Spleen (tissue), 7 donors: ENCODE results near the gene DLG2.

Source experiments
- CTCF ChIP-seq, 11 experiments: fragments of 200-600 bp in 7 of 11; fragments of 450-650 bp in 4 of 11; sonication (generic) in 4 of 11; IDR thresholded peaks in 8 of 11; conservative IDR thresholded peaks in 3 of 11; 1 replicate in 7 of 11; 2 replicates in 4 of 11; pipeline versions ENCODE4 v1.4.0 to v1.8.0; 2016 to 2021; ENCODE audit warnings: antibody characterized with exemption in 11 of 11, inconsistent platforms in 4 of 11, mild to moderate bottlenecking in 1 of 11
- POLR2A ChIP-seq, 3 donors: fragments of 450-650 bp; IDR thresholded peaks; one replicate each; pipeline ENCODE4 v1.5.1; 2017; ENCODE audit warnings: antibody characterized with exemption in 3 of 3, mild to moderate bottlenecking in 1 of 3
- POLR2AphosphoS5 ChIP-seq, 3 donors: sonication (generic); formaldehyde crosslinking; IDR thresholded peaks; one replicate each; pipeline ENCODE4 v1.5.1; 2017; ENCODE audit warnings: antibody characterized with exemption in 3 of 3
- donor health status: DM: no; HTN: no; CAD: no; lungs with moderate emphysema.
- donor health status: DM: no; HTN: no; CAD: no.
- donor health status: DM: no; HTN: no; CAD: no.

DNA sequence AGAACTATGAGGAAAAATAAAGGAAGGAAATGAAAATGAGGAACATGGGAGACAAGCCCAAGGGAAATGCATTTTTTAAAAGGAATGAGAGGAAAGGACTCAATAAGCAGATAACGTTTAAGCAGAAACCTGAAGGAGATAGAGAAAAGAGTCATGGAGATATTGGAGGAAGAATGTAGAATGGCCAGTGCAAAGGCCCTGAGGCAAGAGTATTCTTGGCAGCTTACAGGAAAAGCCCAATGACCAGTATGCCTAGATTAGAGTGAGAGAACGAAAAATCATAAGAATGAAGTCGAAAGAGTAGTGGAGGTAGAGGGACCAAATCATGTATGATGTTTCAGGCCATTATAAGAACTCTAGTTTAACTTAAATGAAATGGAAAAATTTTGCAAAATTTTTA lies 220.3 kb downstream of the DLG2 start:
- TF ChIP-seq POLR2A (IDR thresholded peaks at IDR 0.05): no peak
- no peak for TF ChIP-seq CTCF (IDR thresholded peaks at IDR 0.05 in 8 of 11, conservative IDR thresholded peaks at IDR 0.05 in 3 of 11)
- no peak for TF ChIP-seq POLR2AphosphoS5 (IDR thresholded peaks at IDR 0.05)
